CD4-positive, alpha-beta T cell (primary cell): ENCODE data around the gene ST3GAL3. TPM values are rescaled to one million over a fixed set of nuclear protein-coding genes. Genes with fewer than 3 reads are reported as not detected.

Experiments
- ATAC-seq: fragments of 200-7000 bp; cut with Tn5 transposase; one replicate; pipeline ENCODE4 v1.10.0; 2022; ENCODE audit warnings: mild to moderate bottlenecking; ENCODE audit not compliant: poor library complexity
- CTCF ChIA-PET: fragments of 350-600 bp; sonication (Branson Sonifier 250); formaldehyde crosslinking; loops from one replicate; lab custom pipeline; 2021; ENCODE audit warnings: antibody characterized with exemption, inconsistent platforms; lab: Charles Lee
- POLR2A ChIA-PET: fragments of 350-600 bp; sonication (Branson Sonifier 250); formaldehyde crosslinking; loops from one replicate; lab custom pipeline; 2021; ENCODE audit warnings: antibody characterized with exemption, inconsistent platforms; lab: Charles Lee
- DNase-seq, 14 experiments: peaks; one replicate each; pipeline ENCODE4 v3.0.0-alpha.2; 2013 to 2020; ENCODE audit warnings: mixed read lengths in 2 of 14
- H3K27ac ChIP-seq, 2 donors: one replicate each; pipeline versions ENCODE4 v1.5.1 to v1.7.0; 2013; ENCODE audit warnings: low read length in 2 of 2, low read depth in 1 of 2, mild to moderate bottlenecking in 1 of 2
- H3K27me3 ChIP-seq, 2 experiments: 1 replicate in 1 of 2; 2 replicates in 1 of 2; pipeline versions ENCODE4 v1.6.1 to v1.7.0; 2013; ENCODE audit warnings: low read length in 2 of 2, control low read depth in 1 of 2, mild to moderate bottlenecking in 1 of 2, moderate library complexity in 1 of 2; ENCODE audit not compliant: insufficient read depth in 2 of 2, control insufficient read depth in 1 of 2
- H3K36me3 ChIP-seq: one replicate; pipeline ENCODE4 v1.6.1; 2013; ENCODE audit warnings: low read length, control low read depth; ENCODE audit not compliant: insufficient read depth
- H3K4me1 ChIP-seq: one replicate; pipeline ENCODE4 v1.6.1; 2013; ENCODE audit warnings: low read length, control low read depth; ENCODE audit not compliant: insufficient read depth
- H3K4me3 ChIP-seq: one replicate; pipeline ENCODE4 v1.5.1; 2013; ENCODE audit warnings: mild to moderate bottlenecking, low read length, moderate library complexity
- H3K9me3 ChIP-seq, 2 experiments: 1 replicate in 1 of 2; 2 replicates in 1 of 2; pipeline versions ENCODE4 v1.6.1 to v1.7.0; 2013; ENCODE audit warnings: low read length in 2 of 2, mild to moderate bottlenecking in 2 of 2, control low read depth in 1 of 2, moderate library complexity in 1 of 2; ENCODE audit not compliant: control insufficient read depth in 1 of 2, insufficient read depth in 1 of 2
- H3K27ac Mint-ChIP-seq: one replicate; pipeline ENCODE4 v1.8.0; 2020; ENCODE audit warnings: mixed read lengths
- H3K27me3 Mint-ChIP-seq: one replicate; pipeline ENCODE4 v1.8.0; 2021; ENCODE audit warnings: mixed read lengths
- H3K36me3 Mint-ChIP-seq: one replicate; pipeline ENCODE4 v1.8.0; 2021; ENCODE audit warnings: low read depth, mixed read lengths
- H3K4me1 Mint-ChIP-seq: one replicate; pipeline ENCODE4 v1.8.0; 2021; ENCODE audit warnings: low read depth, mixed read lengths
- H3K4me3 Mint-ChIP-seq: one replicate; pipeline ENCODE4 v1.8.0; 2020; ENCODE audit warnings: mild to moderate bottlenecking, mixed read lengths
- H3K9me3 Mint-ChIP-seq: one replicate; pipeline ENCODE4 v1.8.0; 2020; ENCODE audit warnings: mixed read lengths
- intact Hi-C, 2 experiments: fragments of 100-400 bp; cut with DNase I in 1 of 2; cut with micrococcal nuclease in 1 of 2; formaldehyde crosslinking; loops; one replicate each; pipeline versions ENCODE4 v1.15.1 to v1.9.0; 2023 to 2025; cut with DNase I, micrococcal nuclease
- total RNA-seq, 174 experiments: library from RNA in 2 of 174; stranded (reverse) in 2 of 174; gene quantifications; one replicate each; pipeline ENCODE4 v1.2.3 and lab custom pipeline; 2021 to 2026
- TF ChIP-seq, protein P1 (sequence below): fragments of 200-600 bp; IDR thresholded peaks from one replicate; pipeline ENCODE4 v1.8.0; 2022; ENCODE audit warnings: antibody characterized with exemption, mild to moderate bottlenecking

ST3GAL3 gene
- total RNA-seq, 2 experiments from 2014 or later, result 17.6 to 20.5 TPM

DNA sequence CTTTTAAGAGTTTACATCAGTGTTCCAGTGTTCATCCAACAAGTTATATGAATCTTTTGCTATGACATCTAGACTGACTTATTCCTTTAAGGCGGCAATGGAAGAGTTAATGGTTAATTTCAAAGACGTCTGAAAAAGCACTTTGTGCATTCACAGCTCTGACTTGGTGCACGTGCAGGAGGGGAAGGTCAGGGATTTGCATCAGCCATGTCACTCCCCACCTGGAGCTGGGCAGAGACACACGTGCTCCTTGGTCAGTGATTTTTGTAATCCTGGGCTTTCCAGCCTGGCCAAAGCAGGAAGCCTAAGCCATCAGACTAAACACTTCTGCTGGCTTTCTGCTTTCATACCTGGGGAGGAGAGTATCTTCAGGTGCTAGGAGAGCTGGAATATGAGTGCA, 96.3 kb downstream of the ST3GAL3 start:
- ChIA-PET CTCF (no interaction called here), POLR2A (no interaction called here)
- Histone ChIP-seq H3K27ac (no peak overlapping the region), H3K4me1 (no peaks in the 10 kb centered on the region), H3K4me3 (no peak overlapping the region), H3K36me3 (peaks cover 3% of the 10 kb centered on the region), H3K9me3 (no peaks in the 10 kb centered on the region), H3K27me3 (no peaks in the 10 kb centered on the region)
- H3K4me3 Mint-ChIP-seq, result no peak overlapping the region
- intact Hi-C loops, result no loop called here
- no peaks in the 10 kb centered on the region for H3K4me1 Mint-ChIP-seq
- DNase-seq, result no peak
- H3K27me3 Mint-ChIP-seq, result no peaks in the 10 kb centered on the region
- peaks cover 27% of the 10 kb centered on the region for H3K36me3 Mint-ChIP-seq
- TF ChIP-seq, protein P1, sequence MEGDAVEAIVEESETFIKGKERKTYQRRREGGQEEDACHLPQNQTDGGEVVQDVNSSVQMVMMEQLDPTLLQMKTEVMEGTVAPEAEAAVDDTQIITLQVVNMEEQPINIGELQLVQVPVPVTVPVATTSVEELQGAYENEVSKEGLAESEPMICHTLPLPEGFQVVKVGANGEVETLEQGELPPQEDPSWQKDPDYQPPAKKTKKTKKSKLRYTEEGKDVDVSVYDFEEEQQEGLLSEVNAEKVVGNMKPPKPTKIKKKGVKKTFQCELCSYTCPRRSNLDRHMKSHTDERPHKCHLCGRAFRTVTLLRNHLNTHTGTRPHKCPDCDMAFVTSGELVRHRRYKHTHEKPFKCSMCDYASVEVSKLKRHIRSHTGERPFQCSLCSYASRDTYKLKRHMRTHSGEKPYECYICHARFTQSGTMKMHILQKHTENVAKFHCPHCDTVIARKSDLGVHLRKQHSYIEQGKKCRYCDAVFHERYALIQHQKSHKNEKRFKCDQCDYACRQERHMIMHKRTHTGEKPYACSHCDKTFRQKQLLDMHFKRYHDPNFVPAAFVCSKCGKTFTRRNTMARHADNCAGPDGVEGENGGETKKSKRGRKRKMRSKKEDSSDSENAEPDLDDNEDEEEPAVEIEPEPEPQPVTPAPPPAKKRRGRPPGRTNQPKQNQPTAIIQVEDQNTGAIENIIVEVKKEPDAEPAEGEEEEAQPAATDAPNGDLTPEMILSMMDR, result no peak
- H3K9me3 Mint-ChIP-seq, result peaks cover 5% of the 10 kb centered on the region
- ATAC-seq, result no peak
- no peak overlapping the region for H3K27ac Mint-ChIP-seq

DNA sequence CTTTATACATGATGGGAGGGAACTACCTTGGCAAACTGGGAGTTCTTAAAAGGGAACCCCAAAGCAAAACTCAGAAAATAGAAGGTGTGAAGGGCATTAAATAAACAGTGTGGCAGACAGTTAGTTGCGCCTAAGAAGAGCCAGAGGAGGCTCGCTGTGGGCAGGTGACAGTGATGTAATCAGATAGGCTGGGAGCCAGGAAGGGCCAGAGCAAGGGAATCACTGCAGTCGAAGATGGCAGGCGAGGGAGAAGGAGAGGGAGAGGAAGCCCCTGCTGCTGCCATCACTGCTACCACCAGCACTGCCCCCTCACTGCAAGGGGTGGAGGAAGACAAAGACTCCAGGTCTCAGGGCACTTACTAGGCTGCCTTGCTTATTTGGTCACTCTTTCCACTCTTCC, 97.2 kb downstream of the ST3GAL3 start:
- TF ChIP-seq, protein P1, result no peak
- Histone ChIP-seq H3K27ac (no peak overlapping the region), H3K4me3 (no peak overlapping the region), H3K4me1 (no peaks in the 10 kb centered on the region), H3K27me3 (no peaks in the 10 kb centered on the region), H3K9me3 (no peaks in the 10 kb centered on the region), H3K36me3 (peaks cover 3% of the 10 kb centered on the region)
- intact Hi-C loops, result no loop called here
- Mint-ChIP-seq H3K4me3 (no peak overlapping the region), H3K36me3 (peaks cover 36% of the 10 kb centered on the region), H3K4me1 (no peaks in the 10 kb centered on the region), H3K27ac (no peak overlapping the region), H3K27me3 (no peaks in the 10 kb centered on the region), H3K9me3 (peaks cover 5% of the 10 kb centered on the region)
- no peak for ATAC-seq
- ChIA-PET CTCF (no interaction called here), POLR2A (no interaction called here)
- no peak for DNase-seq

DNA sequence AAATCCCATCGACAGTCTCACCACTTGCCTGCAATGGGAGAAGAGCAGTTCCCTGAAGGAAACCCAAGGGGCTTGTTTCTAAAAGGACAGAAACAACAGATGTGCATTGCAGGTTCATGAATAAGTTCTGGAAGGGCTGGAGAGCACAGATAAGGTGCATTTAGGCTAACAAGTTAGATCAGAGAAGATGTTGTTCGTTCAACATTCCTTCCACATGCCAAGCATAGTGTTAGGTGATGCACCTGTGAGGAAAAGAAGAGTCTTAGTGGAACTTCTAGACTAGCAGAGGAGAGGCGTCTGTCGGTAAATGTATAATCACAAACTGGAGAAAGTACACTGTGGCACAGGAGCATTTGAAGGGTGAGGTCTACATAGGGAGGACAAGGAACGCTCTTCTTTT, 98.0 kb downstream of the ST3GAL3 start:
- ChIA-PET POLR2A (no interaction called here), CTCF (no interaction called here)
- no peaks in the 10 kb centered on the region for H3K9me3 ChIP-seq
- H3K36me3 ChIP-seq, result peaks cover 3% of the 10 kb centered on the region
- Mint-ChIP-seq H3K4me3 (no peak overlapping the region), H3K9me3 (peaks cover 5% of the 10 kb centered on the region), H3K36me3 (peaks cover 39% of the 10 kb centered on the region), H3K4me1 (no peaks in the 10 kb centered on the region), H3K27ac (no peak overlapping the region), H3K27me3 (no peaks in the 10 kb centered on the region)
- H3K4me1 ChIP-seq, result no peaks in the 10 kb centered on the region
- H3K27ac ChIP-seq, result no peak overlapping the region
- no peak for DNase-seq
- H3K4me3 ChIP-seq, result no peak overlapping the region
- no peaks in the 10 kb centered on the region for H3K27me3 ChIP-seq
- TF ChIP-seq, protein P1, result no peak
- intact Hi-C loops, result no loop called here
- ATAC-seq, result no peak
